Kidney tubule cell (primary cell): ENCODE measurements around the gene CLEC12A.
"Not testable (repeated sequence)": the region's sequence is repeated elsewhere in the genome, so short reads cannot be mapped to it uniquely, and the experiment has no call there.

Experiments used
- DNase-seq: peaks from one replicate; pipeline ENCODE4 v3.0.0-alpha.2; 2018; ENCODE audit warnings: low spot score

Gene CLEC12A

GRCh38 chr12:9969673-9970072 is 1.5 kb upstream of the CLEC12A start:
- no peak for DNase-seq

GRCh38 chr12:9973949-9974348 is 2.7 kb downstream of the CLEC12A start:
- no peak for DNase-seq

DNA sequence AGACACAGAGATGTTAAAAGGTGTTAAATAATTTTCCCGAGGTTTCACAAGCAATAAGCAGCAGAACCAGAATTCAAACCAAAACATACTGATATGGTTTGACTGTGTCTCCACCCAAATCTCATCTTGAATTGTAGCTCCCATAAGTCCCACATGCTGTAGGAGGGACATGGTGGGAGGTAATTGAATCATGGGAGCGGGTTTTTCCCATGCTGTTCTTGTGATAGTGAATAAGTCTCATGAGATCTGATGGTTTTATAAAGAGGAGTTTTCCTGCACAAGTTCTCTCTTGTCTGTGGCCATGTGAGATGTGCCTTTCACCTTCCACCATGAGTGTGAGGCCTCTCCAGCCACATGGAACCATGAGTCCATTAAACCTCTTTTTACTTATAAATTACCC is 3.5 kb downstream of the CLEC12A start:
- DNase-seq = not testable (repeated sequence)

DNA sequence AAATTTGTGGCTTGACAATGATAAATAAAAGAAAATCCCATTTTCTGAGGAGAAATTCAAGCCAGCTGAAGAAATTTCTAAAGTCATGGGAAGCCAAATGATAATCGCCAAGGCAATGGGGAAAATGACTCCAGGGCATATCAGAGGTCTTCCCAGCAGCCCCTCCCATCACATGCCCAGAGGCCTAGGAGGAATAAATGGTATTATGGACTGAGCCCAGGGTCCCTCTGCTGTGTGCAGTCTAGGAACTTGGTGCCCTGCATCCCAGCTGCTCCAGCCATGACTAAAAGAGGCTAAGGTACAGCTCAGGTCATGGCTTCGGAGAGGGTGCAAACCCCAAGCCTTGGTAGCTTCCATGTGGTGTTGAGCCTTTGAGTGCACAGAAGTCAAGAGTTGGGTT is 4.4 kb downstream of the CLEC12A start:
- DNase-seq = no peak

- DNase-seq = not testable (repeated sequence)
Measured at GRCh38 chr12:9976626-9977025, 5.4 kb downstream of the CLEC12A start.

DNA sequence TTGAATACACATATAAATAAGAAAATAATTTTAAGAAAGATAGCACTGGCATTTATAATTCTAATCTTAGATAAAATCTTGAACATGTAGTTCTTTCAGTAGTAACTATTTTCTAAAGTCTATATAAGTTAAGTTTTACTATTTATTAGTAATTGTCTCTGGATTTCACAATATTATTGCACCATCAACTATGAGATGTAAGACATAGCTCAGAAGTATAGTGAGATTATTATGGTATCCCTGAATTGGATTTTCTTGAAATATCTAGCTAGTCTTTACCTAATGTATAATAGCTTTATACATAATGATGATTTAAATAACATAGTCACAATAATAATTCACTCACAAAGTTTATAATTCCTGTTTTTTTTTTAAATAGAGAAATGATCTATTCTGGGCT is 6.7 kb downstream of the CLEC12A start:
- no peak for DNase-seq

GRCh38 chr12:9980126-9980525 is 8.9 kb downstream of the CLEC12A start:
- no peak for DNase-seq

- DNase-seq = no peak
Measured at GRCh38 chr12:9991876-9992275, 20.7 kb downstream of the CLEC12A start.

- DNase-seq = no peak
Measured at GRCh38 chr12:9992296-9992695, 21.1 kb downstream of the CLEC12A start.

GRCh38 chr12:9999016-9999415 is 27.8 kb downstream of the CLEC12A start, which contains the start of gene CLEC1B:
Gene CLEC1B, minus strand, starts transcription at chr12:9999121. Its CDS starts 21 bp downstream, at chr12:9999100.
- no peak for DNase-seq

DNA sequence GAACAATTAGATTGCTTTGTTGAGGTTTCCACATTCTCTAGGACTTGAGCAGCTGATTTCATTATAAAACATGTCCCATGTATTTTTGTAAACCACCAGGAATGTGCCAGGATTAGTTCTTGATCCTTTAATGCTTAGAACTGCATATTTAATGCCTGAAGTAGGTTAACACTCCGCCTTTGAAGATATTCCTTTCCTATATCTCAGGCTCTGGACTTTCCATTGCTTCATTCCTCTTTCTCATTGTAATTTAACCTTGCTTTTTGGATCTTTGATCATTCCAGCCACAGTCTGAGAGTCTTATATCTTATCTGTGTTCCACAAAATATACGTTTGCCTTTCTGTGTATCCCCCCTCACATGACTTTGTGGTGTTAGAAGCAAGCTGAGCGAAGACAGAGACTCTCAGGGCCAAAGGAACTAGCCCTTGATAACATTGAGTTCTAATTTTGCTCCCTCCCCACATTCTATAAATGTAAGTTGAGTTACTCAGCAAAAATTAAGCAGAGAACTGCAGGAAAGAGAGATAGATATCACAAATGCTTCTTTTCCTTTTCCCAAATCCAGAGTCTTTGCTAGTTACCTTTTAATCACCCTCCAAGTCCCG is 30.1 kb downstream of the CLEC12A start:
- no peak for DNase-seq

GRCh38 chr12:10012630-10013330 is 41.6 kb downstream of the CLEC12A start:
- no peak for DNase-seq

GRCh38 chr12:10015450-10015849 is 44.2 kb downstream of the CLEC12A start:
- no peak for DNase-seq

DNA sequence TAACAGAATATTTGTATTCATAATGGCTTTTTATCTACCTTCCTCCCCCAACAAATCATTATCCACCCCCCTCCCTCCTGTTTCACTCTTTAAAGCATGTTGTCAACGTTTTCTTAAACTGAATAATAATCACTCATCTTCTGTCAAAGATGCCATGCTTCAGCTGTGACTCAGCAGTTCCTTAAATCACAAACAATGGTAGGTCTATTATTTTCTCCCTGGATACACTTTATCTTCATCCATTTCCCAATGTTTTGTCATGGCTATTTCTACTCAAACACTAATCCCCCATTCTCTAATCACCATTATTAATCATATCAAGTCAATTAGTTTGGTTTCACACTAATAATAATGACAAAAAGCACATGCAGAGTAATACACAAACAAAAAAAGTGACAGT is 45.7 kb downstream of the CLEC12A start:
- DNase-seq = peak; percentile 41

- DNase-seq = no peak
Measured at GRCh38 chr12:10018386-10018785, 47.2 kb downstream of the CLEC12A start.

GRCh38 chr12:10021342-10021741 is 50.1 kb downstream of the CLEC12A start:
- no peak for DNase-seq

GRCh38 chr12:10025236-10025635 is 54.0 kb downstream of the CLEC12A start:
- DNase-seq = no peak

DNA sequence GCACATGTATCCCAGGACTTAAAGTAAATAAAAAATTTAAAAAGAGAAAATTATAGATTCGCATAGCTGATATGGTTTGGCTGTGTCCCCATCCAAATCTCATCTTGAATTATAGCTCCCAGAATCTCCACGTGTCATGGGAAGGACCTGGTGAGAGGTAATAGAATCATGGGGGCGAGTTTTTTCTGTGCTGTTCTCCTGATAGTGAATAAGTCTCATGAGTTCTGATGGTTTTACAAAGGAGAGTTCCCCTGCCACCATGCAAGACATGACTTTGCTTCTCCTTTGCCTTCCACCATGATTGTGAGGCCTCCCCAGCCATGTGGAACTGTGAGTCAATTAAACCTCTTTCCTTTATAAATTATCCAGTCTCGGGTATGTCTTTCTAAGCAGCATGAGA is 55.5 kb downstream of the CLEC12A start:
- DNase-seq = not testable (repeated sequence)

- peak; percentile 26 for DNase-seq
Measured at GRCh38 chr12:10027311-10027710, 56.1 kb downstream of the CLEC12A start.

GRCh38 chr12:10027721-10028120 is 56.5 kb downstream of the CLEC12A start:
- DNase-seq = peak; percentile 12

DNA sequence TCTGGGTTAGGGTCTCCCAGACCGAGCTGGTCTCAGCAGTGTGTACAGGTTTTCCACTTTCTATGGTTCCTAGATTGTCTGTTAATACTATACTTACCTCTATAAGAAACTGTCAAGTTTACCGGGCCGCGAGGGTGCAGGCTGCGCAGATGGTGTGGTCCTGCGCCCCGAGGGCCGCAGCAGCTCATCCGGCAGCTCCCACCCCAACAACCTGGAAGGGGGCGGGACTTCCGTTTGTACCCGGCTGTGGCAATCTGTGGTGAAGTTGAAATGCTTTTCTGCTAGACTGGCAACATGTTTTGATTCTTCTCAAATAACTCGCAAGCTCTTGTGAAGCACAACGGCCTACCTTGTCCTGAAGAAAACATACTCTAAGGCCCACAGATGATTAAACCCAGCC is 59.2 kb downstream of the CLEC12A start, which contains the start of gene CLEC9A:
Gene CLEC9A (plus strand): TSS at position 237 of the 400 bp plus-strand sequence. CDS start 22,006 bp downstream, outside the sequence.
- DNase-seq = no peak

DNA sequence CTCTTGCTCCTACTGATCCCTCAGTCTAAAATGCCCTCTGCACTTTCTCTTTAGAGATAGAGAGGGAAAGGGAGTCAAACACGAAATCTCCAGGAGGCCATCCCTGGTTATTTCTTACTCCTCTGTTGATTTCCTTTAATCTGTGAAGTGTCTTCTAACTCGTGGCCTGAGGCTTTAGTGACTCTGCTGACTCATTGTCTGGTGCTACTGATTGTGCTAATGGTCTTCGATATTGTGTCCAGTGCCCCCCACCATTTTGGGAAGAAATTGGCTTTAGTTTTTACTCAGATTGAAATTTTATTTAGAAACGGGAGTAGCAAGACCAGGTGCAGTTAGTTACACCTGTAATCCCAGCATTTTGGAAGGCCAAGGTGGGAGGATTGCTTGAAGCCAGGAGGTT is 60.1 kb downstream of the CLEC12A start:
- no peak for DNase-seq

DNA sequence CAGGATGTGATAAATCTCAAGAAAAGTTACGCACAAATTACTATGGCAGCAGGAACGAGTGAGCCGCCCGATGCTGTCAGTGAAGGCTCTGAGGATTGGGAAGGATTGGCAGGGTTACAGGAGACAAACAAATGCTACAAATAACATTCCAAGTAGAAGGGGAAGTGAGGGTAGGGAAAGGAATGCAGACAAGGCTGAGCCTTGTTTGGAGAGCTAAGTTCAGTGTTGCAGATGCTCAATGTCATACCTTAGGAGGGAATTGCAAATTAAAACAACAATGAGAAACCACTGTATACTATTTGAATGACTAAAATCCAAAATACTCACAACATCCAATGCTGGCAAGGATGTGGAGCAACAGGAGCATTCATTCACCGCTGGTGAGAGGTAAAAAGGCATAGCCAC is 60.6 kb downstream of the CLEC12A start:
- DNase-seq = peak; percentile 39
